MM.1S (cell line): ENCODE measurements around the gene LINC00305.

Experiments used
- DNase-seq: peaks from one replicate; pipeline ENCODE4 v3.0.0-alpha.2; 2015
- H2AFZ ChIP-seq: fragments of 300-600 bp; sonication (generic); 2 replicates; pipeline ENCODE4 v1.6.0; 2016; ENCODE audit warnings: antibody characterized with exemption, low read length
- H3F3A ChIP-seq: fragments of 300-600 bp; sonication (generic); 2 replicates; pipeline ENCODE4 v1.6.1; 2016; ENCODE audit warnings: mild to moderate bottlenecking, antibody characterized with exemption, low read length, moderate library complexity, mixed read lengths; ENCODE audit not compliant: insufficient read depth
- H3K27ac ChIP-seq: fragments of 300-600 bp; sonication (generic); 2 replicates; pipeline ENCODE4 v1.5.1; 2016; ENCODE audit warnings: mild to moderate bottlenecking, low read length
- H3K27me3 ChIP-seq: fragments of 300-600 bp; sonication (generic); replicated peaks from 2 replicates; pipeline ENCODE4 v1.6.0; 2016; ENCODE audit warnings: low read length; ENCODE audit not compliant: insufficient read depth
- H3K36me3 ChIP-seq: fragments of 300-600 bp; sonication (generic); replicated peaks from 2 replicates; pipeline ENCODE4 v1.6.1; 2016; ENCODE audit warnings: mild to moderate bottlenecking, low read length, mixed read lengths; ENCODE audit not compliant: insufficient read depth
- H3K4me1 ChIP-seq: fragments of 300-600 bp; sonication (generic); 2 replicates; pipeline ENCODE4 v1.6.1; 2016; ENCODE audit warnings: low read length, mixed read lengths
- H3K4me2 ChIP-seq: fragments of 300-600 bp; sonication (generic); 2 replicates; pipeline ENCODE4 v1.6.0; 2016; ENCODE audit warnings: low read depth, low read length
- H3K4me3 ChIP-seq: fragments of 300-600 bp; sonication (generic); 2 replicates; pipeline ENCODE4 v1.5.1; 2016; ENCODE audit warnings: low read length, mixed read lengths
- H3K79me2 ChIP-seq: fragments of 300-600 bp; sonication (generic); 2 replicates; pipeline ENCODE4 v1.6.1; 2016; ENCODE audit warnings: mixed run types, low read length, mixed read lengths
- H3K9ac ChIP-seq: fragments of 300-600 bp; sonication (generic); 2 replicates; pipeline ENCODE4 v1.6.1; 2016; ENCODE audit warnings: low read length, mixed read lengths
- H3K9me2 ChIP-seq: fragments of 300-600 bp; sonication (generic); replicated peaks from 2 replicates; pipeline ENCODE4 v1.6.1; 2016; ENCODE audit warnings: mild to moderate bottlenecking, low read length, mixed read lengths; ENCODE audit not compliant: insufficient read depth
- H3K9me3 ChIP-seq: fragments of 300-600 bp; sonication (generic); replicated peaks from 2 replicates; pipeline ENCODE4 v1.6.1; 2016; ENCODE audit warnings: mild to moderate bottlenecking, low read length, mixed read lengths; ENCODE audit not compliant: insufficient read depth
- H4K20me1 ChIP-seq: fragments of 300-600 bp; sonication (generic); 2 replicates; pipeline ENCODE4 v1.6.1; 2016; ENCODE audit warnings: mild to moderate bottlenecking, low read length, moderate library complexity, mixed read lengths; ENCODE audit not compliant: insufficient read depth
- EZH2 ChIP-seq: fragments of 300-600 bp; sonication (generic); optimal IDR thresholded peaks from 2 replicates; pipeline ENCODE3; 2017; ENCODE audit warnings: low read depth, mild to moderate bottlenecking, antibody characterized with exemption, low read length, mixed read lengths
- EZH2phosphoT487 ChIP-seq: fragments of 300-600 bp; sonication (generic); IDR thresholded peaks from 2 replicates; pipeline ENCODE4 v1.6.1; 2018; ENCODE audit warnings: antibody characterized with exemption, low read length
- TF ChIP-seq, protein P1 (sequence below): fragments of 300-600 bp; sonication (generic); IDR thresholded peaks from 2 replicates; pipeline ENCODE4 v1.5.1; 2016; ENCODE audit warnings: antibody characterized with exemption, low read length, mixed read lengths

Gene LINC00305

DNA sequence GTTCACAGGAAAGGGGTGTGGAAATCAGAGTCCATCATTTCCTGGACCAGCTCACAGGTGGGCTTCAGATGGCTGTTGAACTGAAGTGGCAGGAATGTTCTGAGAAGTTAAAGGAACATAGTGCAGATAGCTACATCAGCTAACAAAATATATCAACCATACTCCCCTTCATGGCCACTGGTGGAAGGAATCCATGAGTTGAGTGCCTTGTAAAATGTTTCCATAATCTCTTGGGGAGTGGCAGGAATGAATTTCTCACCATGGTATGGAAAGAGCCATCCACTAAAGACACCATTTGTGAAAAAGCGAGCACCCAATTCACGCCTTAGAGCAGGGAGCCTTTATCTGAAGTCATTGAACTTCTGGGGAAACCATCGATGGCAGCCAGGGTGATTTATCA is at the start of gene LINC00305:
TSS of gene LINC00305 (minus strand) at position 101 of the 400 bp plus-strand sequence.
- no peak within 1 kb of the TSS for H2AFZ ChIP-seq
- TF ChIP-seq EZH2phosphoT487 (no peak), EZH2 (no peak)
- TF ChIP-seq, protein P1, sequence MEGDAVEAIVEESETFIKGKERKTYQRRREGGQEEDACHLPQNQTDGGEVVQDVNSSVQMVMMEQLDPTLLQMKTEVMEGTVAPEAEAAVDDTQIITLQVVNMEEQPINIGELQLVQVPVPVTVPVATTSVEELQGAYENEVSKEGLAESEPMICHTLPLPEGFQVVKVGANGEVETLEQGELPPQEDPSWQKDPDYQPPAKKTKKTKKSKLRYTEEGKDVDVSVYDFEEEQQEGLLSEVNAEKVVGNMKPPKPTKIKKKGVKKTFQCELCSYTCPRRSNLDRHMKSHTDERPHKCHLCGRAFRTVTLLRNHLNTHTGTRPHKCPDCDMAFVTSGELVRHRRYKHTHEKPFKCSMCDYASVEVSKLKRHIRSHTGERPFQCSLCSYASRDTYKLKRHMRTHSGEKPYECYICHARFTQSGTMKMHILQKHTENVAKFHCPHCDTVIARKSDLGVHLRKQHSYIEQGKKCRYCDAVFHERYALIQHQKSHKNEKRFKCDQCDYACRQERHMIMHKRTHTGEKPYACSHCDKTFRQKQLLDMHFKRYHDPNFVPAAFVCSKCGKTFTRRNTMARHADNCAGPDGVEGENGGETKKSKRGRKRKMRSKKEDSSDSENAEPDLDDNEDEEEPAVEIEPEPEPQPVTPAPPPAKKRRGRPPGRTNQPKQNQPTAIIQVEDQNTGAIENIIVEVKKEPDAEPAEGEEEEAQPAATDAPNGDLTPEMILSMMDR, result no peak

DNA sequence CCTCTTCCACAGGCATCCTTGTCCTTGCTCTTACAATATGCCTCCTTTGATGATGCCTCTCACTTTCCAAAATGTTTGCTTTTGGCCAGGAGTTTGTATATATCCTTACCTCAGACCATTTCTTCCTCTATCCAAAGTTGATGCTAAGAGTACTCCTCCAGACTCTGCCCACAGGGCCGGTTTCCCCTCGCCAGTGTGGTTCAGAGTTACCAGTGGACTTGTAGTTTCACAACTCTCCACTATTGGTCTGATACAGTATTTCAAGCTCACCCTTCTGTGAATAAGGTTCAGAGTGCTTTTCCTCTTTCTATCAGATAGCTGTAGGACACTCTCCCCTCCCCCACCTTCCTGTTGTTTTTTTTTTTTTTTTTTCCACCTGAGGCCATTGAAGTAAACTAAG is 42.2 kb upstream of the LINC00305 start:
- H3K36me3 ChIP-seq, result no peaks in the 10 kb centered on the region
- H3K9ac ChIP-seq, result no peak overlapping the region
- H3K79me2 ChIP-seq, result no peaks in the 10 kb centered on the region
- no peak overlapping the region for H3K4me3 ChIP-seq
- H3F3A ChIP-seq, result no peaks in the 10 kb centered on the region
- no peak for TF ChIP-seq EZH2
- TF ChIP-seq, protein P1, result no peak
- no peak for TF ChIP-seq EZH2phosphoT487
- H3K4me2 ChIP-seq, result no peak overlapping the region
- no peaks in the 10 kb centered on the region for H3K9me2 ChIP-seq
- H3K4me1 ChIP-seq, result no peaks in the 10 kb centered on the region
- no peaks in the 10 kb centered on the region for H4K20me1 ChIP-seq
- H2AFZ ChIP-seq, result no peak overlapping the region
- H3K9me3 ChIP-seq, result no peaks in the 10 kb centered on the region
- no peak overlapping the region for H3K27ac ChIP-seq
- no peaks in the 10 kb centered on the region for H3K27me3 ChIP-seq
- peak; percentile 16 for DNase-seq

More for the DNA sequence above, at the start of gene LINC00305:
- H3K4me3 ChIP-seq, result no peak within 1 kb of the TSS
- no peaks in the 10 kb centered on the region for H3K27me3 ChIP-seq
- no peaks in the 10 kb centered on the region for H4K20me1 ChIP-seq
- no peak for DNase-seq
- H3K9me2 ChIP-seq, result no peaks in the 10 kb centered on the region
- no peaks in the 10 kb centered on the region for H3K79me2 ChIP-seq
- H3K4me2 ChIP-seq, result no peak within 1 kb of the TSS
- H3K4me1 ChIP-seq, result no peaks in the 10 kb centered on the region
- H3K27ac ChIP-seq, result no peak within 1 kb of the TSS
- no peak within 1 kb of the TSS for H3K9ac ChIP-seq
- H3K36me3 ChIP-seq, result no peaks in the 10 kb centered on the region
- H3F3A ChIP-seq, result no peaks in the 10 kb centered on the region
- no peaks in the 10 kb centered on the region for H3K9me3 ChIP-seq

DNA sequence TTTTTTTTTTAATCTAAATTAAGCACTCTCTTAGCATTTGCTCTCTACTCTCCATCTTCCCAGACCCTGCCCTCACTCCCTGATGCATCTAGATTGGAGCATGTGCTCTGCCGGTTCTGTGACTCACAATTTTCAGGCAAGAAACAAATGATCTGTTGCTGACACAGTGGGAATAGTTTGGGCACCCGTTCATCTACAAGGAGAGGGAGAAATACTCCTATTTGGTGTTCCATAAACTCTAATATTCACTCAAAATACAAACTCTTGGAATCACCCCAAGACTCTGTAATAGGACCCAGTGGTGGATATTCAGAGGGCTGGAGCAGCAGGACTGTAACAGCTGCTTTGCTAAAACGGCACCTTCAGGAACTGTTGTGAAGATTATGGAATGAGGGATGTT is 37.1 kb upstream of the LINC00305 start:
- Histone ChIP-seq H3K9ac (no peak overlapping the region), H3K4me3 (no peak overlapping the region), H3K9me3 (no peaks in the 10 kb centered on the region), H3K36me3 (no peaks in the 10 kb centered on the region), H3K27me3 (no peaks in the 10 kb centered on the region), H4K20me1 (no peaks in the 10 kb centered on the region), H3K79me2 (no peaks in the 10 kb centered on the region), H3K4me2 (no peak overlapping the region), H3F3A (no peaks in the 10 kb centered on the region), H3K9me2 (no peaks in the 10 kb centered on the region), H3K27ac (no peak overlapping the region), H2AFZ (no peak overlapping the region), H3K4me1 (no peaks in the 10 kb centered on the region)
- DNase-seq, result no peak
- TF ChIP-seq, protein P1, result no peak
- no peak for TF ChIP-seq EZH2
- TF ChIP-seq EZH2phosphoT487, result no peak
